Body of pancreas (tissue), 4 donors: ENCODE measurements around the gene SYVN1.

ENCODE experiments used
- CTCF ChIP-seq, 7 experiments: fragments of 450-650 bp in 4 of 7; fragments of 200-600 bp in 3 of 7; sonication (generic) in 3 of 7; IDR thresholded peaks; one replicate each; pipeline ENCODE4 v1.5.1; 2016 to 2019; ENCODE audit warnings: antibody characterized with exemption in 7 of 7
- POLR2A ChIP-seq, 3 donors: fragments of 450-650 bp; IDR thresholded peaks; one replicate each; pipeline ENCODE4 v1.6.1; 2016; ENCODE audit warnings: antibody characterized with exemption in 3 of 3, mild to moderate bottlenecking in 2 of 3

GRCh38 chr11:65141896-65142494 is 7.7 kb upstream of the SYVN1 start:
- TF ChIP-seq CTCF (IDR thresholded peaks at IDR 0.05) (no peak), POLR2A (IDR thresholded peaks at IDR 0.05) (no peak)
